ENCODE data around the gene LSM10.

Gene LSM10

GRCh38 chr1:36397378-36398230 is at the start of gene LSM10:
LSM10 (minus strand) TSS chr1:36397908; CDS start chr1:36394129, 3,779 bp downstream.
- peak; percentile 94 for DNase-seq

DNA sequence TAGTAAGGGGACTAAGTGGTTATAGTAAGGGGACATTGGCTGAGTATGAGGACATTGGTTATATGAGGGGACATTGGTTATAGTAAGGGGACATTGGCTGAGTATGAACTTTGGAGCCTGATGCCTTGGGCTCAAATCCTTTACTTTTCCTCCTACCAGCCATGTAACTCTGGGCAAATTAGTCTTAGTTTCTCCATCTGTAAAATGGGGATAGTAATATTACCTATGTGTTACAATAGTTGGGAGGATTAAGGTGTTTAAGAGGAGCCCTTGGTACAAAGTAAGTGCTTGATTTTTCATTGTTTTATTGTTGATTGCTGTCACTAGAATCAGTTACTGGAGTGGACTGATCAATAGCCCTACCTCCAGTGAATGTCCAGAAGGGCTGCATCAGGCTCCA is 49.7 kb upstream of the LSM10 start:
- no peak for DNase-seq

GRCh38 chr1:36446746-36447145 is 49.0 kb upstream of the LSM10 start:
- no peak for DNase-seq

- no peak for DNase-seq
These were observed 48.6 kb upstream of the LSM10 start for GRCh38 chr1:36446271-36446670.

DNA sequence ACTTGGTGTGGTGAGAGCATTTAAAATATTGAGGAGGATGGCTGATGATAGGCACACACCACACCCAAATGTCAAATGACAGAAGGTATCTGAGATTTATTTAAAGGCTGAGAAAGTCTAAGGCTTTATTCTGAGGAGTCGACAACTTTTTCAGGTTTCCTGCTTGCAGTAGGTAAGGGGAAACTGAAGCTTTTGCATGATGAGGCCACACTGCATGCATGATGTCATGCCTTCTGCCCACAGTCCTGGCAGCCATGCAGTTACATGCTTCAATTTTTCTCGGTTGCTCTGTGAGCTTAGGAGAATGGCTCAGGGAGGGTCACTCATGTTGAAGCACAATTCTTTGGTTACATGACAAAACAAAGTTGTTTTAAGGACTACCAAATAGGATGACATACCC is 45.6 kb upstream of the LSM10 start:
- DNase-seq: no peak

DNA sequence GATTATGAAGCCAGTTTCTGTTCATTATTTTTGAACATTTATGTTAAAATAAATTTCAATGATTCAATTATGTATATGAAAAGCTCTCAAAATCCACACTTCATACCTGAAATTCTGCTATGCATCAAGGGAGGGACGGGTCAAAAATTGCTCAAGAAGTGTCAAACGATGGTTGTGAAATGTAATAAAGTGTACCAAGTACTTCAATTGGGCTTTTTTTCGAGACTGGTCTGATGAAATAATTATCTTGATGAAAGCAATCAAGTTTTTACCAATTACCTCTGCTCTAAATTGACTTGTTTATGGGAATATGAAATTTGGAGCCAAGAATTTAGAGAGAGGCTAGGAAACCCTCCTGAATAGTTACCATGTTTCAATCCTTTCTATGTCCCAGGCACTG is 44.6 kb upstream of the LSM10 start:
- DNase-seq: no peak

DNA sequence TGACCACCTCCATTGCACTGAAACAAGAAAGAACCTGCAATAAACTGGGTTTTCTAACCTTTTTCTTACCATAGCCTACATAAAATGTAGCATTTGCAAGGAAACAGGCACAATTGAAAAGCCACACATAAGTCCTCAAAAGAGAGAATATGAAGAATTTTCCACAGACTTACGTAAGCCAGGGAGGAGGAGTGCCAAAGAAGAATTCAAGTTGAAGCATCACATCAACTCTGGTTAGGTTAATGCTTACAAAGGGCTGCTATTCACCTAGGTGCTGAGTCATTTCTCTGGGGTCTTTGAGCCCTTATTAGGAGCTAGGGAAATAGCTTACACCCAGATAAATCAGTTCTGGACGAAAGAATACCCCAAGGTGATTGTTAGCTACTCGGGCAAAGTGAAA is 42.9 kb upstream of the LSM10 start:
- DNase-seq: no peak

DNA sequence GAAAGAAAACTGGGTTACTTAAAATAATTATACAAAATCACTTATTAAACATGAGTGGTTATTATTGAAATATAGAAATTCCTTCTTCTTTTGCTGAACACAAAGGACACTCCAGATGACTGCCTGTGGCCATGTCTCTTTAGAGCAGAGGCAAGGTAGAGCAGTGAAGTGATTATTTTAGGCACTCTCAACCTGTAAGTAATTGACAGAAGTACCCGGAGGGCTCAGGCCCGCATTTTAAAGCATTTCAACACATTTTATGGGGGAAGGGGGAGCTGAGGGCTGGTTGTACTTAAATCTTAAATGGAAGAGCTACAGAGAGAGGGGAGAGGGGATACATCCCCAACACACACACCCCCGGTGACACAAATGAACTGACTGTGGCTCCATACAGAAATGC is 42.3 kb upstream of the LSM10 start:
- DNase-seq: no peak

DNA sequence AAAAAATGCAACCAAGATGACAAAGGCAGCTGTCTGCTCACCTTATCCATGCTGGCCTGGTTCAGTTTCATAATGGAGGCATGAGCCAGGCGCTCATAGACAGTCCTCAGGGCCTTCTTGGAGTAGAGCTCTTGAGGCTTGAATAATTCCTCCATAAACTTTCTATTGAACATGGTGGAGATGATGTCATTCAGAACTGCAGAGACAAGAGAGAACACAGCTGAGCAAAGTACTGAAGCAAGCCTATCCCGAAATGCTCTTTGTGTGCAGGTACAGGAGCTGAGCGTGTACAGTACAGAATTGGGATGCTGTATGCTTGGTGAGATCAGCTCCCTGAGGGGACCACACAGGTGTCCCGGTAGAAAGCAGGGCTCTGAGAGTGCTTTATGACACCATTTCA is 41.0 kb upstream of the LSM10 start:
- no peak for DNase-seq

GRCh38 chr1:36436821-36437220 is 39.1 kb upstream of the LSM10 start:
- no peak for DNase-seq

GRCh38 chr1:36433102-36433501 is 35.4 kb upstream of the LSM10 start:
- DNase-seq: no peak

GRCh38 chr1:36432616-36433015 is 34.9 kb upstream of the LSM10 start:
- DNase-seq: no peak

- no peak for DNase-seq
These were observed 28.1 kb upstream of the LSM10 start for GRCh38 chr1:36425791-36426190.

DNA sequence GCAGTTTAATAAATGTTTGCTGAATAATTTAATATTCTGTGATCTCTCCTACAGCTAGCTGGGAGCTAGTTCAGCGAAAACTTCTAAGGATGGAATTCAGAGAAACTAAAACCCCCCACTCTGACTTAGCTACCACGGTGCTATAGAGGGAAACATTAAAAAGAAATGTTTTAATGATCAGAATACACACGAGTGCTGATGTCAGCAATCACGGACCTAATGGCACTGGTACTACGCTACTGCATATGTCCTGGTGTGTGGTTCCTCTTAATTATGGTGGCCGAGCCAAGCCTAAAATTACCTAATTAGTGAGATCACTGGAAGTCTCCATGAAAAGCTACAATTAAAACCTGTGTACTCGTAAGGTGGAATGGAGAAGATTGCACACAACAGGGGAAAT is 23.9 kb upstream of the LSM10 start:
- DNase-seq: no peak

GRCh38 chr1:36420836-36421317 is 23.2 kb upstream of the LSM10 start:
- peak; percentile 68 for DNase-seq

DNA sequence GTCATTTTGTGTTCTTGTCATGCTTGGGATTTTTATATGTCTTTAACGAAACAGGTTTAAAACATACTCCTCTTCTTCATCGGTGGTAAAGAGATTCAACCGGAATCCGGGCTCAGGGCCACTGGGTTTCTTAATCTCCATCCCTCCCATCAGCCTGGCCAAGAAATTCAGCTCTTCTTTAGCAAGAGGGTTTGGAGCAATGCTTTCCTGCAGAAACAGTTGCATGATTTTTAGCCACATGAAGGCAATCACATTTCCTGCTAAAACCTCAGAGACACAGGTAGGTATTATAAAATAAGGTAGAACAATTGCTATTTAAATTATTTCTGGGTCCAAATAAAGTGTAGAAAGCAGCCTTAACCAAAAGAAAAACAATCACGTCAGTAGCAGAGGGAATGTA is 22.7 kb upstream of the LSM10 start:
- no peak for DNase-seq

DNA sequence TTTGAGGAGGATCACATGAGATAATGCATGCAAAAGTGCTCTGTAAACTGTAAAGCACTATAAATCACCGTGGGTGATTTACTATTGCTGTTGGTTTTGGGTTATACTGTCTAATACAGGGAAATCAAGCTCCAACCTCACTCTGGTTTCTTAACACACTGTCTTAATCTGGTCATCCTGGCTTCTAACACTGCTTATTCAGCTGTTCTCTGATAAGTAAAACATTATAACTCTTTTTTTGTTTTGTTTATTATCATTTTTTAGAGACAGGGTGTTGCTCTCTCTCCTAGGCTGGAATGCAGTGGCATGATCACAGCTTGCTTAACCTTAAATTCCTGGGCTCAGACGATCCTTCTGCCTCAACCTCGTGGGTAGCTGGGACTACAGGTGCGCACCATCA is 21.9 kb upstream of the LSM10 start:
- no peak for DNase-seq

- no peak for DNase-seq
These were observed 21.4 kb upstream of the LSM10 start for GRCh38 chr1:36419140-36419539.

- no peak for DNase-seq
These were observed 20.2 kb upstream of the LSM10 start for GRCh38 chr1:36417931-36418330.

- DNase-seq: no peak
These were observed 18.1 kb upstream of the LSM10 start for GRCh38 chr1:36415661-36416326.

GRCh38 chr1:36414384-36414783 is 16.7 kb upstream of the LSM10 start:
- DNase-seq: no peak

- peak; percentile 31 for DNase-seq
These were observed 14.3 kb upstream of the LSM10 start for GRCh38 chr1:36411674-36412648.

DNA sequence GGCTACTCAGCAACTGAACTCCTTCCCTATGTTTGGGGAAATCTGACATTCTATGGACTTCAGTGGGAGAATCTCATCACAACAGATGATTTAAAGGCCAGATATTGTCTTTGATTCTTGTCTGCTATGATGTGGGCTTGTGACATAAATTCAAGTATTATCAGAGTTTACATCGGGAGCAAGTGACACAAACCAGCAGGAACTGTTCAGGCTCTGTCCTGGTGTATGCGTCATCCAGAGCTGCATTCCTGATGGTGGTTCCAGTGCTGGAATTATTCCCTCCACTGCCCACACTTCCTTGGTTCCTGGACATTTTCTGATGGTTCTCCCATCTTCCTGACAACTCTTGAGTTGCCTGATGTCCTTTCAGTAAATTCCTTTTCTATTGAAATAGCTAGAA is 10.8 kb upstream of the LSM10 start:
- no peak for DNase-seq

Measured in NCI-H1092 (cell line).